Heart right ventricle (tissue), 16 donors: Measurements from ENCODE around the gene DIP2C. TPM values are rescaled to one million over a fixed set of nuclear protein-coding genes. Genes with fewer than 3 reads are reported as not detected.
"Not testable (repeated sequence)": the region's sequence is repeated elsewhere in the genome, so short reads cannot be mapped to it uniquely, and the experiment has no call there.

Experiments
- ATAC-seq, 8 donors: fragments of 200-7000 bp; cut with Tn5 transposase; one replicate each; pipeline ENCODE4 v1.9.1; 2020; ENCODE audit warnings: mild to moderate bottlenecking in 8 of 8, moderate library complexity in 8 of 8, moderate number of reproducible peaks in 1 of 8
- DNase-seq, 2 donors: peaks; one replicate each; pipeline ENCODE4 v3.0.0-alpha.2; 2020
- H3K27ac ChIP-seq, 10 donors: fragments of 200-600 bp; sonication (generic) in 2 of 10; one replicate each; pipeline versions ENCODE4 v1.5.0 to v1.8.0; 2020 to 2022; ENCODE audit warnings: mild to moderate bottlenecking in 3 of 10
- H3K27me3 ChIP-seq, 7 donors: fragments of 200-600 bp; one replicate each; pipeline ENCODE4 v1.8.0; 2021 to 2022; ENCODE audit warnings: mild to moderate bottlenecking in 2 of 7
- H3K36me3 ChIP-seq, 9 donors: fragments of 200-600 bp; sonication (generic) in 1 of 9; one replicate each; pipeline versions ENCODE4 v1.5.0 to v1.8.0; 2020 to 2022; ENCODE audit warnings: mild to moderate bottlenecking in 2 of 9
- H3K4me1 ChIP-seq, 9 donors: fragments of 200-600 bp; sonication (generic) in 1 of 9; one replicate each; pipeline versions ENCODE4 v1.5.0 to v1.8.0; 2020 to 2022; ENCODE audit warnings: mild to moderate bottlenecking in 4 of 9
- H3K4me3 ChIP-seq, 10 donors: fragments of 200-600 bp; sonication (generic) in 2 of 10; one replicate each; pipeline versions ENCODE4 v1.5.0 to v1.8.0; 2020 to 2022; ENCODE audit warnings: mild to moderate bottlenecking in 7 of 10, moderate library complexity in 2 of 10
- H3K9me3 ChIP-seq, 11 donors: fragments of 200-600 bp in 10 of 11; sonication (generic) in 2 of 11; one replicate each; pipeline versions ENCODE4 v1.5.0 to v1.8.0; 2013 to 2022; ENCODE audit warnings: mild to moderate bottlenecking in 2 of 11, control low read depth in 1 of 11, moderate library complexity in 1 of 11
- CTCF ChIP-seq, 9 donors: fragments of 200-600 bp; sonication (generic) in 2 of 9; IDR thresholded peaks; one replicate each; pipeline versions ENCODE4 v1.5.0 to v1.8.0; 2021 to 2022; ENCODE audit warnings: antibody characterized with exemption in 9 of 9, mild to moderate bottlenecking in 5 of 9, moderate library complexity in 1 of 9
- WGBS, 2 donors: extraction: QIAGEN DNeasy Blood & Tissue Kit; methylation state at CpG; one replicate each; pipeline ENCODE4 v1.1.7; 2013; ENCODE audit warnings: inconsistent platforms in 1 of 2; 5-methylcytosine and 5-hydroxymethylcytosine counted together
- intact Hi-C, 10 donors: fragments of 100-400 bp; cut with DNase I; formaldehyde crosslinking; loops; one replicate each; pipeline versions ENCODE4 v1.11.1 to v1.14.2; 2022
- polyA plus RNA-seq, 2 donors: library from polyadenylated mRNA; stranded (reverse); fragments of 200-250 nt; gene quantifications; one replicate each; pipeline ENCODE4 v1.2.3, GENCODE V29; 2013
- total RNA-seq, 10 donors: library from RNA; stranded (reverse); fragmentation: NEBNext Ultra II Directional in 3 of 10; extraction: Animal tissue kit (Norgen Biotek cat#: 25700) in 3 of 10; gene quantifications; one replicate each; pipeline versions ENCODE4 v1.2.1 to v1.2.4, GENCODE V29; 2021 to 2023
- donor health status: Arrhythmogenic right ventricular cardiomyopathy.
- donor health status: ischemic (EF 13 %, LVEDD 7.1; RV severe dilation, severe dysfunction).
- donor health status: healthy with polysubstance abuse.
- donor health status: DM: no; HTN: yes; CAD: no.
- donor health status: DM: no; HTN: no; CAD: no.
- donor health status: ischemic (EF 25% LVEDD 6.9; RV normal size, moderate dysfunction).
- donor health status: ischemic (EF 25% LVEDD 5.7; RV mildly dilated, moderate dysfunction).
- donor health status: healthy.
- donor health status: DM: yes; HTN: yes; CAD: no.
- donor health status: Ischemic cardiomyopathy.
- donor health status: ischemic (EF 35%, LVEDD 5.7; RV mildly dilated, moderate dysfunction).
- donor health status: nonischemic (EF 11% LVEDD 7.7; RV severe dilation, severe dysfunction).
- donor health status: DM: yes; HTN: yes; CAD: no.
- donor health status: PGD.
- donor health status: ischemic (EF 29% LVEDD 5.4; RV normal size, mild dysfunction).
- donor health status: nonischemic (EF 23%, LVEDD 6.1; RV moderate dilation, normal function).

DIP2C gene
- total and polyA plus RNA-seq, 12 donors, result 7.1 to 48.2 (median 33.7) TPM

- H3K27me3 ChIP-seq, result peaks cover 0 to 4% (median 0%) of the 10 kb centered on the region in 7 donors
- peaks cover 0 to 23% (median 7%) of the 10 kb centered on the region in 11 donors for H3K9me3 ChIP-seq
- H3K27ac ChIP-seq, result no peak overlapping the region
- 94 to 95% methylated on average over 5 of the region's 5 CpGs for WGBS, 2 donors
- ATAC-seq (no peak), DNase-seq (no peak)
- no peaks in the 10 kb centered on the region for H3K36me3 ChIP-seq
- intact Hi-C loops, result no loop called here
- no peak overlapping the region for H3K4me3 ChIP-seq
- no peak for TF ChIP-seq CTCF (IDR thresholded peaks at IDR 0.05)
- peaks cover 0 to 7% (median 0%) of the 10 kb centered on the region in 9 donors for H3K4me1 ChIP-seq
Measured at GRCh38 chr10:712089-712488, 22.6 kb upstream of the DIP2C start.

DNA sequence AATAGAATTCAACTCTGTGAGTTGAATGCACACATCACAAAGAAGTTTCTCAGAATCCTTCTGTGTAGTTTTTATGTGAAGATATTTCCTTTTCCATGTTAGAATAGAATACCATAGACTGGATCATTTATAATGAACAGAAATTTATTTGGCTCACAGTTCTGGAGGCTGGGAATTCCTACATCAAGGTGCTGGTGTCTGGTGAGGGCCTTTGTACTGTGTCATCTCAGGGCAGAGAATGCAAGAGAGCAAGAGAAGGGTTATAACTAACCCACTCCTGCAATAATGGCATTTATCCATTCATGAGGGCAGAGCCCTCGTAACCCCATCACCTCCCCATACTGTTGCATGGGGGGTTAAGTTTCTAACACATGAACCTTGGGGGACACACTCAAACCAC is 18.4 kb upstream of the DIP2C start:
- ATAC-seq, result no peak
- peaks cover 0 to 20% (median 4%) of the 10 kb centered on the region in 7 donors for H3K27me3 ChIP-seq
- peaks cover 0 to 8% (median 0%) of the 10 kb centered on the region in 11 donors for H3K9me3 ChIP-seq
- no peak overlapping the region for H3K4me3 ChIP-seq
- TF ChIP-seq CTCF (IDR thresholded peaks at IDR 0.05), result no peak
- intact Hi-C loops, result no loop called here
- WGBS, 2 donors, result 83 to 88% methylated on average over 1 of the region's 1 CpG
- no peak for DNase-seq
- no peaks in the 10 kb centered on the region for H3K36me3 ChIP-seq
- H3K4me1 ChIP-seq, result no peaks in the 10 kb centered on the region
- no peak overlapping the region for H3K27ac ChIP-seq

DNA sequence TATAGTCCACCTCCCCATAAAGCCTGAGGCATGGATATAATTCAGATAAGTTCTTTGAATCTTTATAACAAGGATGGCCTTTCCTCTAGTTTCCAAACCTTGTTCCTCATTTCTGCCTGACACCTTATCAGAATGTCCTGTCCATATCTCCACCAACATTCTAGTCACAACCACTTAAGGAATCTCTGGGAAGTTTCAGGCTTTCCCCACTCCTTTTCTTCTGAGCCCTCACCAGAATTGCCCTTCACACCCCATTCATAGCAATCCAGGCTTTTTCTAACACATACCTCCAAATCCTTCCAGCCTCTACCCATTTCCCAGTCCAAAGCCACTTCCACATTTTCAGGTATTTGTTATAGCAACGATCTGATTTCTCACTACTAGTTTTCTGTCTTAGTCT is 18.0 kb upstream of the DIP2C start:
- Histone ChIP-seq H3K9me3 (peaks cover 0 to 11% (median 0%) of the 10 kb centered on the region in 11 donors), H3K27ac (no peak overlapping the region), H3K27me3 (peaks cover 0 to 22% (median 4%) of the 10 kb centered on the region in 7 donors), H3K36me3 (no peaks in the 10 kb centered on the region), H3K4me1 (no peaks in the 10 kb centered on the region), H3K4me3 (no peak overlapping the region)
- ATAC-seq, result no peak
- TF ChIP-seq CTCF (IDR thresholded peaks at IDR 0.05), result no peak
- intact Hi-C loops, result no loop called here
- 80 to 93% methylated on average over 1 of the region's 1 CpG for whole genome bisulfite sequencing, 2 donors
- no peak for DNase-seq

DNA sequence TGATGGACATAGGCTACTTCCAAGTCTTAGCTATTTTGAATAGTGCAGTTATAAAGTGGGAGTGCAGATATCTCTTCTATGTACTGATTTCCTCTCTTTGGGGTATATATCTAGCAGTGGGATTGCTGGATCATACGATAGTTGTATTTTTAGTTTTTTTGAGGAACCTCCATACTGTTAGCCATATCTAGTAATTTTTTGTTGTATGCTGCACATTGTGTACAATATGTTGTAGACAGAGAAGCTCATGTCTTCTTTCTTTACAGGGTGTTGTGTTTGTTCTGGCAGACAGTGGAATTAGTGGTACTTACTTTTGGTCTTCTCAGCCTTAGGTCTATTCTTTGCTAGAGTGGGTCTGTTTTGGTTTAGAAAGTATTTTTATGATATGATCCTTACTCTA is 13.7 kb upstream of the DIP2C start:
- intact Hi-C loops, result no loop called here
- no peak overlapping the region for H3K27ac ChIP-seq
- H3K9me3 ChIP-seq, result peaks cover 0 to 11% (median 0%) of the 10 kb centered on the region in 11 donors
- no peak overlapping the region for H3K4me3 ChIP-seq
- TF ChIP-seq CTCF (IDR thresholded peaks at IDR 0.05), result no peak
- DNase-seq (no peak), ATAC-seq (no peak)
- H3K4me1 ChIP-seq, result no peaks in the 10 kb centered on the region
- WGBS, 2 donors, result 84 to 94% methylated on average over 1 of the region's 1 CpG
- H3K27me3 ChIP-seq, result peaks cover 0 to 38% (median 17%) of the 10 kb centered on the region in 7 donors
- H3K36me3 ChIP-seq, result no peaks in the 10 kb centered on the region

DNA sequence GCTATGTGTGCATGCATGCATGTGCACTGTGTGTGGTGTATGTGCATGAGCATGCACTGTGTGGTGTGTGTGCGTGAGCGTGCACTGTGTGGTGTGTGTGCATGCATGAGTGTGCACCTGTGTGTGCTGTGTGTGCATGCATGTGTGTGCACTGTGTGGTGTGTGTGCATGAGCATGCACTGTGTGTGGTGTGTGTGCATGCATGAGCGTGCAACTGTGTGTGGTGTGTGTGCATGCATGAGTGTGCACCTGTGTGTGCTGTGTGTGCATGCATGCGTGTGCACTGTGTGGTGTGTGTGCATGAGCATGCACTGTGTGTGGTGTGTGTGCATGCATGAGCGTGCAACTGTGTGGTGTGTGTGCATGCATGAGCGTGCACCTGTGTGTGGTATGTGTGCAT is 10.7 kb upstream of the DIP2C start:
- DNase-seq, ATAC-seq, H3K4me3 ChIP-seq, H3K36me3 ChIP-seq, H3K4me1 ChIP-seq, H3K27ac ChIP-seq, intact Hi-C loops: not testable (repeated sequence)
- Histone ChIP-seq H3K9me3 (peaks cover 0 to 11% (median 0%) of the 10 kb centered on the region in 11 donors), H3K27me3 (peaks cover 0 to 49% (median 23%) of the 10 kb centered on the region in 7 donors)
- WGBS, 2 donors, result 97% methylated on average over 6 of the region's 6 CpGs
